Parathyroid adenoma (tissue), 2 donors: ENCODE data around the gene TYW3.

ENCODE experiments used
- H2AFZ ChIP-seq: fragments of 300-600 bp; sonication (generic); one replicate; pipeline ENCODE4 v1.7.0; 2017; ENCODE audit warnings: antibody characterized with exemption, mild to moderate bottlenecking
- H3K27ac ChIP-seq: fragments of 300-600 bp; sonication (generic); one replicate; pipeline ENCODE4 v1.7.0; 2017
- H3K27me3 ChIP-seq: fragments of 300-600 bp; sonication (generic); one replicate; pipeline ENCODE4 v1.7.0; 2017; ENCODE audit warnings: low read length; ENCODE audit not compliant: control insufficient read depth, insufficient read depth
- H3K36me3 ChIP-seq: fragments of 300-600 bp; sonication (generic); one replicate; pipeline ENCODE4 v1.7.0; 2017; ENCODE audit warnings: low read length; ENCODE audit not compliant: control insufficient read depth, insufficient read depth
- H3K4me1 ChIP-seq: fragments of 300-600 bp; sonication (generic); one replicate; pipeline ENCODE4 v1.7.0; 2017; ENCODE audit warnings: control low read depth
- H3K4me2 ChIP-seq: fragments of 300-600 bp; sonication (generic); one replicate; pipeline ENCODE4 v1.7.0; 2017; ENCODE audit warnings: low read length
- H3K4me3 ChIP-seq: fragments of 300-600 bp; sonication (generic); one replicate; pipeline ENCODE4 v1.7.0; 2017; ENCODE audit warnings: low read depth, low read length
- H3K79me2 ChIP-seq: fragments of 300-600 bp; sonication (generic); one replicate; pipeline ENCODE4 v1.7.0; 2017; ENCODE audit warnings: control low read depth
- H3K9ac ChIP-seq: fragments of 300-600 bp; sonication (generic); one replicate; pipeline ENCODE4 v1.7.0; 2017; ENCODE audit warnings: mild to moderate bottlenecking
- H3K9me3 ChIP-seq: fragments of 300-600 bp; sonication (generic); one replicate; pipeline ENCODE4 v1.7.0; 2017; ENCODE audit warnings: low read length; ENCODE audit not compliant: control insufficient read depth
- TF ChIP-seq, protein P1 (sequence below): fragments of 300-600 bp; sonication (generic); IDR thresholded peaks from one replicate; pipeline ENCODE4 v1.7.0; 2017; ENCODE audit warnings: antibody characterized with exemption, mild to moderate bottlenecking
- donor health status: primary hyperparathyroidism.

Gene TYW3

DNA sequence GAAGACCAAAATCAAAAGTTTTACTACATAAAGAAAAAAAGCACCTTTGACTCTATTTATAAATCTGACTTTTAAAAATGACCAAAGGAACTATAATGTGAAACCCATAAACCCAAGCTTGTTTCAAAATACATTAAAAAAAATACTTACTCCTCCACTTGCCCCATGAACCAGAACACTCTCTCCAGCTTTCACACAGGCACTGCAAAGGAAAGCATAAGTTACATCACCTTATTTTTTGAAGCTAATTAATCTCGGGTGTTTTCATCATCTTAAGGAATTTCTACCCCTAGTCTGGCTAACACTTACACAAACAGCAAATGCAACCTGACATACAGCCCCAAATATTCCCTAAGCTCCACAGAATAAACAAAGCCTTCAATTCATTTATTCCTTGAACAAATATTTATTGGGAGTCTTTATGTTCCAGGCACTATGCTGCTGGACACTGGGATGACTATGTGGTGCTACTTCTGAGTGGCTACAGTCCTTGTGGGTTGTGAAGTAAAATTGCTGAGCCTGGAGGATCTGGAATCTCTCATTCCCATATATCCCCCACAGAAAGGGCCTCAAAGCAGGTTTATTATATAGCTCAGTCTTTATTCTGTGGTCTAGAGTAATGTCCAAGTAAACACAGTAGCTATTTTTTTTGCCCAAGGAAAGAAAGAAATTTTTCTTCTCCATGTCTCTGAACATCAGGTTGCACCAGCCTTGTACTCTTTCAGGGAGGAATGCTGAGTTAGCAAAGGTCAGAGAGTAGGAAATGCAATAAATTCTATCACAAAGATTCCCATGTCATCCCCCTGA lies 18.3 kb upstream of the TYW3 start:
- Histone ChIP-seq H3K4me1 (no peaks in the 10 kb centered on the region), H3K27me3 (no peaks in the 10 kb centered on the region), H2AFZ (no peak overlapping the region), H3K4me3 (no peak overlapping the region), H3K36me3 (no peaks in the 10 kb centered on the region), H3K79me2 (no peaks in the 10 kb centered on the region), H3K9ac (no peak overlapping the region), H3K4me2 (no peak overlapping the region), H3K27ac (no peak overlapping the region), H3K9me3 (no peaks in the 10 kb centered on the region)
- TF ChIP-seq, protein P1, sequence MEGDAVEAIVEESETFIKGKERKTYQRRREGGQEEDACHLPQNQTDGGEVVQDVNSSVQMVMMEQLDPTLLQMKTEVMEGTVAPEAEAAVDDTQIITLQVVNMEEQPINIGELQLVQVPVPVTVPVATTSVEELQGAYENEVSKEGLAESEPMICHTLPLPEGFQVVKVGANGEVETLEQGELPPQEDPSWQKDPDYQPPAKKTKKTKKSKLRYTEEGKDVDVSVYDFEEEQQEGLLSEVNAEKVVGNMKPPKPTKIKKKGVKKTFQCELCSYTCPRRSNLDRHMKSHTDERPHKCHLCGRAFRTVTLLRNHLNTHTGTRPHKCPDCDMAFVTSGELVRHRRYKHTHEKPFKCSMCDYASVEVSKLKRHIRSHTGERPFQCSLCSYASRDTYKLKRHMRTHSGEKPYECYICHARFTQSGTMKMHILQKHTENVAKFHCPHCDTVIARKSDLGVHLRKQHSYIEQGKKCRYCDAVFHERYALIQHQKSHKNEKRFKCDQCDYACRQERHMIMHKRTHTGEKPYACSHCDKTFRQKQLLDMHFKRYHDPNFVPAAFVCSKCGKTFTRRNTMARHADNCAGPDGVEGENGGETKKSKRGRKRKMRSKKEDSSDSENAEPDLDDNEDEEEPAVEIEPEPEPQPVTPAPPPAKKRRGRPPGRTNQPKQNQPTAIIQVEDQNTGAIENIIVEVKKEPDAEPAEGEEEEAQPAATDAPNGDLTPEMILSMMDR: no peak

DNA sequence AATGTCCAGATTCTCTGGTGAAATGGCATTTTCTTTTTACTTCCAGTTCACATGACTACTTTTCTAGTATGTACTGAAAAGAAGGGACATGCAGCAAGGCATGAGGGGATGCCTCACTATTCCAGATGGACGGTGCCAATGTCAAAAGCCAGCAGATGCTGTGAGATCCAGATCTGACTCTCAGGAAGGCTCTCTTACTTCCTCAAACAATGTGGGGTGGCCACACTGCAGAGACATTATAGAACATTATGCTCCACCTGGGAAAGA lies 17.8 kb upstream of the TYW3 start:
- Histone ChIP-seq H3K27me3 (no peaks in the 10 kb centered on the region), H3K36me3 (no peaks in the 10 kb centered on the region), H3K79me2 (no peaks in the 10 kb centered on the region), H3K9ac (no peak overlapping the region), H2AFZ (no peak overlapping the region), H3K4me3 (no peak overlapping the region), H3K4me2 (no peak overlapping the region), H3K27ac (no peak overlapping the region), H3K9me3 (no peaks in the 10 kb centered on the region), H3K4me1 (no peaks in the 10 kb centered on the region)
- TF ChIP-seq, protein P1: no peak

DNA sequence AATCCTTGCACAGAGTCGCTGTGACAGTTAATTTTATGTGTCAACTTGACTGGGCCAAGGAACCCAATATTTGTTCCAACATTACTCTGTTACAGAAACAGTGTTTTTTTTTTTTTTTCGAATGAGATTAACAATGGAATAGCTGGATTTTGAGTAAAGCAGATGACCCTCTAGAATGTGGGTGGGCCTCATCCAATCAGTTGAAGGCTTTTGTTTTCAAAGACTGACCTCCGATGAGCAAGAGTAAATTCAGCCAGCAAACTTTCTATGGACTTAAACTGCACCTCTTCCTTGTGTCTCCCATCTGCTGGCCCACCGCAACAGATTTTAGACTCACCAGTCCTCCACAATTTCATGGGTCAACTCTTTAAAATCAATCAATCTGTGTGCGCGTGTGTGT lies 17.1 kb upstream of the TYW3 start:
- H2AFZ ChIP-seq: no peak overlapping the region
- no peaks in the 10 kb centered on the region for H3K4me1 ChIP-seq
- H3K27ac ChIP-seq: no peak overlapping the region
- no peaks in the 10 kb centered on the region for H3K36me3 ChIP-seq
- H3K4me3 ChIP-seq: no peak overlapping the region
- no peaks in the 10 kb centered on the region for H3K9me3 ChIP-seq
- no peaks in the 10 kb centered on the region for H3K79me2 ChIP-seq
- H3K27me3 ChIP-seq: no peaks in the 10 kb centered on the region
- TF ChIP-seq, protein P1: no peak
- no peak overlapping the region for H3K4me2 ChIP-seq
- H3K9ac ChIP-seq: no peak overlapping the region

DNA sequence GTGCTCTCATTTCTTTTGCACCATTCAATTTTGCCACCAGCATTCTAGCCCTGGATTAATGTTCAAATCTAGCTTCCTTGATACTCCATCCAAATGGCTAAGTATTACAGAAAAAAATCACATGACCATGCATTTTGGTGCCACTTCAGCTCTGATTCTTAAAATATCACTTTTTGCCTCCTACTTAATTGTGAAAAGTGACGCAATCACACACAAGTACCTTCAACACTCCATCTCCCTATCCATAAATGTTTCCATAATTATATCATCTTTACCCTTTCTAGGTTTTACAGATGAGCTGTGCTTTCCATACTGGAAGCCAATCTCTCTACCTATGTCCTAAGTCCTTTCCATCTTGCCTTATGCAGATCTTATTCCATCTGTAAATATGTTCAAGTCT lies 16.1 kb upstream of the TYW3 start:
- TF ChIP-seq, protein P1: no peak
- no peaks in the 10 kb centered on the region for H3K27me3 ChIP-seq

DNA sequence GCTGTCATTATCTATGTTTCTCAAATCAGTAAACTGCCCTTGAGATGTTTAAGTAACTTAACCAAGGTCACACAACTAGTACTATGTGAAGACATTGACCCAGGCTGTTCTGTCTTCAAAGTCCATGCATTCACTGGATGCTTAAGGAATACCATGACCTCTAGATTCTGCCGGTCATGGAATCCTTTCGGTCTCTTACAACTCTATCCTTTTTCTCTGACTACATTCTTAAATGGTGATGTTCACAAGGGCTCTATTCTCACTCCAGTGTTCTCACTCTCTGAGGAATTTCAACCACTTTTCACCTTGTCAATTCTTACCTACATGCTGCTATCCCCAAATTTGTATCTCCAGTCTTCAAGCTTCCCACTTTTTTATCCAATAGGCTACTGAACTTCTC lies 15.3 kb upstream of the TYW3 start:
- no peak overlapping the region for H3K9ac ChIP-seq
- TF ChIP-seq, protein P1: no peak
- H3K79me2 ChIP-seq: no peaks in the 10 kb centered on the region
- H3K27me3 ChIP-seq: no peaks in the 10 kb centered on the region
- H3K9me3 ChIP-seq: no peaks in the 10 kb centered on the region
- no peaks in the 10 kb centered on the region for H3K4me1 ChIP-seq
- H3K27ac ChIP-seq: no peak overlapping the region
- no peak overlapping the region for H2AFZ ChIP-seq
- H3K4me3 ChIP-seq: no peak overlapping the region
- no peaks in the 10 kb centered on the region for H3K36me3 ChIP-seq
- H3K4me2 ChIP-seq: no peak overlapping the region

More for the DNA sequence above, 16.1 kb upstream of the TYW3 start:
- Histone ChIP-seq H3K4me2 (no peak overlapping the region), H3K9me3 (no peaks in the 10 kb centered on the region), H2AFZ (no peak overlapping the region), H3K36me3 (no peaks in the 10 kb centered on the region), H3K4me3 (no peak overlapping the region), H3K4me1 (no peaks in the 10 kb centered on the region), H3K79me2 (no peaks in the 10 kb centered on the region), H3K9ac (no peak overlapping the region), H3K27ac (no peak overlapping the region)
